Measurements from ENCODE around the gene ZFC3H1. TPM values are rescaled to one million over a fixed set of nuclear protein-coding genes. Genes with fewer than 3 reads are reported as not detected.

ZFC3H1 gene
- total and polyA plus RNA-seq, 9 of the 15 experiments (the other 6 are each of a cell fraction or from before 2014, with no cell fraction given) = 14.8 to 80.5 (median 22.1) TPM

- Histone ChIP-seq H2AFZ (ENCODE audit: low read depth, low read length) (no peak overlapping the region), H3K4me1 (replicated peaks in 1 of 2; ENCODE audit: control insufficient read depth in 2 of 2, insufficient read depth in 2 of 2, low read length in 2 of 2) (peaks cover 0 to 4% of the 10 kb centered on the region in 2 experiments; a peak in 2 of 5 replicates), H3K4me3 (no peak overlapping the region), H3K36me3 (ENCODE audit: control insufficient read depth, insufficient read depth, low read length) (peaks cover 96% of the 10 kb centered on the region), H3K27ac (ENCODE audit: extremely low read depth, low read depth, low read length) (no peak overlapping the region), H3K4me2 (ENCODE audit: insufficient read depth, low read length) (no peak overlapping the region), H3K79me2 (ENCODE audit: control insufficient read depth, insufficient read depth, low read length) (no peaks in the 10 kb centered on the region; the same call in 2 of the 3 replicates), H3K9ac (ENCODE audit: insufficient read depth in 1 of 2, low read depth in 2 of 2, low read length in 2 of 2) (no peak overlapping the region), H3K9me1 (ENCODE audit: control insufficient read depth, insufficient read depth, low read length) (peaks cover 3% of the 10 kb centered on the region), H3K27me3 (ENCODE audit: control insufficient read depth in 2 of 2, insufficient read depth in 2 of 2, low read length in 2 of 2) (no peaks in the 10 kb centered on the region), H4K20me1 (replicated peaks; ENCODE audit: control insufficient read depth, insufficient read depth, low read length) (no peaks in the 10 kb centered on the region), H3K9me3 (replicated peaks; ENCODE audit: control insufficient read depth, insufficient read depth, low read depth, low read length) (no peaks in the 10 kb centered on the region)
- DNase-seq (ENCODE audit: extremely low read depth in 1 of 4, low spot score in 3 of 4) = no peak
- no peak for FAIRE-seq
- BruUV-seq (replicated peaks) = no TSS peak
- TF ChIP-seq ZKSCAN8 (CRISPR knock-in tag; IDR thresholded peaks at IDR 0.05) (no peak), ZNF561 (CRISPR knock-in tag; conservative IDR thresholded peaks at IDR 0.05) (no peak), KLF13 (tag; IDR thresholded peaks at IDR 0.05; ENCODE audit: borderline replicate concordance, low read depth) (no peak), SLC30A9 (CRISPR knock-in tag; IDR thresholded peaks at IDR 0.05) (no peak), ZNF79 (CRISPR knock-in tag; IDR thresholded peaks at IDR 0.05; ENCODE audit: low read depth) (no peak), MAFF (IDR thresholded peaks at IDR 0.05; ENCODE audit: low read length) (peak; percentile 31; the same call in 1 of the 2 replicates), MAFG (tag; conservative IDR thresholded peaks at IDR 0.05) (peak; percentile 55), C11orf30 (IDR thresholded peaks at IDR 0.05; ENCODE audit: low read depth) (peak; percentile 78), ZNF780A (CRISPR knock-in tag; IDR thresholded peaks at IDR 0.05) (no peak), TRIM28 (IDR thresholded peaks at IDR 0.05) (no peak), ZNF316 (IDR thresholded peaks at IDR 0.05) (peak; percentile 88), POLR2H (tag; IDR thresholded peaks at IDR 0.05; ENCODE audit: low read depth) (0 out of 2 replicates have a peak, but pooled peaks have one; percentile 23), FOXK2 (conservative IDR thresholded peaks at IDR 0.05 in 1 of 2, IDR thresholded peaks at IDR 0.05 in 1 of 2; ENCODE audit: low read depth in 2 of 2) (no peak)
- TF ChIP-seq, protein P1, sequence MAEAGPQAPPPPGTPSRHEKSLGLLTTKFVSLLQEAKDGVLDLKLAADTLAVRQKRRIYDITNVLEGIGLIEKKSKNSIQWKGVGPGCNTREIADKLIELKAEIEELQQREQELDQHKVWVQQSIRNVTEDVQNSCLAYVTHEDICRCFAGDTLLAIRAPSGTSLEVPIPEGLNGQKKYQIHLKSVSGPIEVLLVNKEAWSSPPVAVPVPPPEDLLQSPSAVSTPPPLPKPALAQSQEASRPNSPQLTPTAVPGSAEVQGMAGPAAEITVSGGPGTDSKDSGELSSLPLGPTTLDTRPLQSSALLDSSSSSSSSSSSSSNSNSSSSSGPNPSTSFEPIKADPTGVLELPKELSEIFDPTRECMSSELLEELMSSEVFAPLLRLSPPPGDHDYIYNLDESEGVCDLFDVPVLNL (CRISPR knock-in tag; IDR thresholded peaks at IDR 0.05; ENCODE audit: low read depth) = no peak
- TF ChIP-seq, protein P2, sequence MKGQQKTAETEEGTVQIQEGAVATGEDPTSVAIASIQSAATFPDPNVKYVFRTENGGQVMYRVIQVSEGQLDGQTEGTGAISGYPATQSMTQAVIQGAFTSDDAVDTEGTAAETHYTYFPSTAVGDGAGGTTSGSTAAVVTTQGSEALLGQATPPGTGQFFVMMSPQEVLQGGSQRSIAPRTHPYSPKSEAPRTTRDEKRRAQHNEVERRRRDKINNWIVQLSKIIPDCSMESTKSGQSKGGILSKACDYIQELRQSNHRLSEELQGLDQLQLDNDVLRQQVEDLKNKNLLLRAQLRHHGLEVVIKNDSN (CRISPR knock-in tag; IDR thresholded peaks at IDR 0.05) = no peak
- TF ChIP-seq, protein P3, sequence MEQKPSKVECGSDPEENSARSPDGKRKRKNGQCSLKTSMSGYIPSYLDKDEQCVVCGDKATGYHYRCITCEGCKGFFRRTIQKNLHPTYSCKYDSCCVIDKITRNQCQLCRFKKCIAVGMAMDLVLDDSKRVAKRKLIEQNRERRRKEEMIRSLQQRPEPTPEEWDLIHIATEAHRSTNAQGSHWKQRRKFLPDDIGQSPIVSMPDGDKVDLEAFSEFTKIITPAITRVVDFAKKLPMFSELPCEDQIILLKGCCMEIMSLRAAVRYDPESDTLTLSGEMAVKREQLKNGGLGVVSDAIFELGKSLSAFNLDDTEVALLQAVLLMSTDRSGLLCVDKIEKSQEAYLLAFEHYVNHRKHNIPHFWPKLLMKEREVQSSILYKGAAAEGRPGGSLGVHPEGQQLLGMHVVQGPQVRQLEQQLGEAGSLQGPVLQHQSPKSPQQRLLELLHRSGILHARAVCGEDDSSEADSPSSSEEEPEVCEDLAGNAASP (IDR thresholded peaks at IDR 0.05) = no peak
- in situ Hi-C loops (cut with MboI) = no loop called here
- CTCF ChIA-PET (ENCODE audit: low intra/inter-chr PET ratio) = interaction anchor here (1.6 kb wide), 1 partner anchor 108 kb away, joined by 8 read pairs; no protein-coding TSS in a partner anchor
- ATAC-seq = no peak
- intact Hi-C loops (cut with micrococcal nuclease) = loop anchor here (10.0 kb wide), 1 partner anchor 424 kb away; no protein-coding TSS in a partner anchor
- POLR2A ChIA-PET = interaction anchor here (0.9 to 1.3 kb wide), 2 partner anchors 12 to 202 kb away, joined by 3 read pairs; no protein-coding TSS in a partner anchor
Observed at GRCh38 chr12:71638499-71638898, 25.1 kb downstream of the ZFC3H1 start.

Measured in K562 (cell line).